ENCODE data around the gene FFAR2. TPM values are rescaled to one million over a fixed set of nuclear protein-coding genes. Genes with fewer than 3 reads are reported as not detected.

Gene FFAR2
- polyA plus RNA-seq, 2 of the 4 experiments (the other 2 are of a cell fraction) = 0.30 TPM; not detected in 1

- no peak for TF ChIP-seq HMGXB4 (CRISPR knock-in tag; IDR thresholded peaks at IDR 0.05; ENCODE audit: borderline replicate concordance)
- no peak for TF ChIP-seq ESRRA (IDR thresholded peaks at IDR 0.05; ENCODE audit: borderline replicate concordance, low read length)
- TF ChIP-seq NPAS2 (CRISPR knock-in tag; IDR thresholded peaks at IDR 0.05; ENCODE audit: borderline replicate concordance) = no peak
- TF ChIP-seq NFE2L2 (conservative IDR thresholded peaks at IDR 0.05; ENCODE audit: low read length) = no peak
- no peak for TF ChIP-seq NR3C1 (IDR thresholded peaks at IDR 0.05)
- no peak for TF ChIP-seq ZC3H11A (IDR thresholded peaks at IDR 0.05)
- TF ChIP-seq JUNB (IDR thresholded peaks at IDR 0.05) = no peak
- no peak overlapping the region for H3K4me3 ChIP-seq
- H3K27ac ChIP-seq = no peak overlapping the region
- no peak for DNase-seq (ENCODE audit: low read depth in 1 of 2, low spot score in 1 of 2)
- no peaks in the 10 kb centered on the region for H3K9me3 ChIP-seq
- CTCF ChIA-PET = interaction anchor here (0.6 to 6.0 kb wide), 8 partner anchors 19 to 373 kb away, joined by 3 to 25 read pairs (median 3); no protein-coding TSS in a partner anchor
- H3K4me1 ChIP-seq = no peaks in the 10 kb centered on the region
- WGBS (ENCODE audit: missing lambda C conversion rate) = 29% methylated on average over 27 of the region's 27 CpGs
- no peak overlapping the region; the same call in 2 of the 3 replicates for H3K4me2 ChIP-seq
- POLR2A ChIA-PET = no interaction called here
- ATAC-seq = peak; percentile 7 to 41; a peak in 3 of 6 replicates
- FAIRE-seq = no peak
These were observed 1.4 kb downstream of the FFAR2 start for GRCh38 chr19:35449359-35450043.

GRCh38 chr19:35451338-35452096 is 3.5 kb downstream of the FFAR2 start:
- Histone ChIP-seq H3K9me3 (no peaks in the 10 kb centered on the region), H3K4me1 (no peaks in the 10 kb centered on the region), H3K4me2 (no peak overlapping the region), H3K27ac (no peak overlapping the region), H3K4me3 (no peak overlapping the region)
- WGBS (ENCODE audit: missing lambda C conversion rate) = 66% methylated on average over 7 of the region's 7 CpGs
- ChIA-PET POLR2A (interaction anchor here (0.6 kb wide), 1 partner anchor 8 kb away, joined by 3 read pairs; no protein-coding TSS in a partner anchor), CTCF (interaction anchor here (0.7 to 6.0 kb wide), 9 partner anchors 9 to 195 kb away, joined by 3 to 25 read pairs (median 5); no protein-coding TSS in a partner anchor)
- DNase-seq (ENCODE audit: low read depth in 1 of 2, low spot score in 1 of 2) (no peak), ATAC-seq (no peak), FAIRE-seq (no peak)
- TF ChIP-seq RFX5 (IDR thresholded peaks at IDR 0.05) (no peak), BCL3 (IDR thresholded peaks at IDR 0.05) (no peak), FOXS1 (CRISPR knock-in tag; IDR thresholded peaks at IDR 0.05) (no peak), POLR2A (IDR thresholded peaks at IDR 0.05; ENCODE audit: low read length) (no peak), KDM5A (IDR thresholded peaks at IDR 0.05) (no peak), HEYL (CRISPR knock-in tag; IDR thresholded peaks at IDR 0.05) (no peak), HDAC2 (IDR thresholded peaks at IDR 0.05) (no peak)

- no peak for ATAC-seq
- FAIRE-seq = peak; percentile 28
- WGBS (ENCODE audit: missing lambda C conversion rate) = 90% methylated on average over 2 of the region's 2 CpGs
- Histone ChIP-seq H3K27ac (no peak overlapping the region), H3K4me2 (no peak overlapping the region), H3K4me3 (no peak overlapping the region), H3K9me3 (no peaks in the 10 kb centered on the region), H3K4me1 (peaks cover 14% of the 10 kb centered on the region)
- CTCF ChIA-PET = interaction anchor here (0.9 to 8.5 kb wide), 6 partner anchors 10 to 102 kb away, joined by 3 to 67 read pairs (median 8); no protein-coding TSS in a partner anchor
- no peak for DNase-seq (ENCODE audit: low read depth in 1 of 2, low spot score in 1 of 2)
- POLR2A ChIA-PET = no interaction called here
- TF ChIP-seq MAX (IDR thresholded peaks at IDR 0.05) = no peak
- TF ChIP-seq REST (IDR thresholded peaks at IDR 0.05) = no peak
- no peak for TF ChIP-seq USF2 (IDR thresholded peaks at IDR 0.05)
These were observed 6.6 kb downstream of the FFAR2 start for GRCh38 chr19:35454663-35455062.

All from A549 (cell line).